Activated CD8-positive, alpha-beta T cell treated with anti-CD3 and anti-CD28 coated beads, Interleukin-2, amount 10 ng/mL, durations not matched to agents 7 days and 5 days (primary cell): ENCODE data around the gene SLC25A21. TPM values are rescaled to one million over a fixed set of nuclear protein-coding genes. Genes with fewer than 3 reads are reported as not detected.
"Not testable (repeated sequence)": the region's sequence is repeated elsewhere in the genome, so short reads cannot be mapped to it uniquely, and the experiment has no call there.

Experiments
- ATAC-seq: fragments of 150-1000 bp; cut with Tn5 transposase; one replicate; pipeline ENCODE4 v1.10.0; 2021; ENCODE audit warnings: moderate library complexity
- CTCF ChIA-PET: fragments of 350-600 bp; sonication (Branson Sonifier 250); formaldehyde crosslinking; loops from one replicate; lab custom pipeline; 2021; ENCODE audit warnings: antibody characterized with exemption; lab: Charles Lee
- POLR2A ChIA-PET: fragments of 350-600 bp; sonication (Branson Sonifier 250); formaldehyde crosslinking; loops from one replicate; lab custom pipeline; 2021; ENCODE audit warnings: antibody characterized with exemption; lab: Charles Lee
- DNase-seq: peaks from one replicate; pipeline ENCODE4 v3.0.0-alpha.2; 2020
- H3K27ac Mint-ChIP-seq: one replicate; pipeline ENCODE4 v1.8.0; 2021; ENCODE audit warnings: mild to moderate bottlenecking, mixed read lengths
- H3K27me3 Mint-ChIP-seq: one replicate; pipeline ENCODE4 v1.8.0; 2021; ENCODE audit warnings: low read depth, mixed read lengths
- H3K36me3 Mint-ChIP-seq: one replicate; pipeline ENCODE4 v1.8.0; 2021; ENCODE audit warnings: low read depth, mixed read lengths
- H3K4me1 Mint-ChIP-seq: one replicate; pipeline ENCODE4 v1.8.0; 2021; ENCODE audit warnings: low read depth, mixed read lengths
- H3K4me3 Mint-ChIP-seq: one replicate; pipeline ENCODE4 v1.8.0; 2021; ENCODE audit warnings: mild to moderate bottlenecking, mixed read lengths
- H3K9me3 Mint-ChIP-seq: one replicate; pipeline ENCODE4 v1.8.0; 2022; ENCODE audit warnings: mixed read lengths; ENCODE audit not compliant: insufficient read depth
- total RNA-seq, 2 experiments: library from RNA; stranded (reverse); gene quantifications; one replicate each; pipeline ENCODE4 v1.2.3, GENCODE V29; 2021

SLC25A21 gene
- total RNA-seq, 2 experiments from 2014 or later: not detected

DNA sequence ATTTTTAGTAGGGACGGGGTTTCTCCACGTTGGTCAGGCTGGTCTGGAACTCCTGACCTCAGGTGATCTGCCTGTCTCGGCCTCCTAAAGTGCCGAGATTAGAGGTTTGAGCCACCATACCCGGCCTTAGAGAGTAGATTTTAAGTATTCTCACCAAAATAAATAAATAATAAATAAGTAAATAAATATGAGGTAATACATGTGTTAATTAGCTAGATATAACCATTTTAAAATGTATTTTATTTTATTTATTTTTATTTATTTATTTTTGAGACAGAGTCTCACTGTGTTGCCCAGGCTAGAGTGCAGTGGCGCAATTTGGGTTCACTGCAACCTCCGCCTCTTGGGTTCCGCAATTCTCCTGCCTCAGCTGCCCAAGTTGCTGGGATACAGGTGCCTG lies 12.1 kb upstream of the SLC25A21 start:
- H3K4me1 Mint-ChIP-seq, POLR2A ChIA-PET, CTCF ChIA-PET, H3K4me3 Mint-ChIP-seq, ATAC-seq, H3K27ac Mint-ChIP-seq, H3K36me3 Mint-ChIP-seq, H3K27me3 Mint-ChIP-seq, H3K9me3 Mint-ChIP-seq, DNase-seq: not testable (repeated sequence)

DNA sequence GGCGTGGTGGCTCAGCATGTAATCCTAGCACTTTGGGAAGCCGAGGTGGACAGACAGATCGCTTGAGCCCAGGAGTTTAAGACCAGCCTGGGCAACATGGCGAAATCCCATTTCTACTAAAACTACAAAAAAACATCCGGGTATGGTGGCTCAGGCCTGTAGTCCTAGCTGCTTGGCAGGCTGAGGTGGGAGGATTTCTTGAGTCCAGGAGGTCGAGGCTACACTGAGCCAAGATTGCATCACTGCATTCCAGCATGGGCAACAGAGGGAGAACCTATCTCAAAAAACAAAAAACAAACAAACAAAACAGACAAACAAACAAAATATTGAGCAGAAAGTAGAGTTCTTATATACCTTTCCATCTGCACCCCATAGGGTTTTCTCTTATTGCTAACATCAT lies 9.0 kb upstream of the SLC25A21 start:
- Mint-ChIP-seq H3K4me1 (no peaks in the 10 kb centered on the region), H3K36me3 (no peaks in the 10 kb centered on the region), H3K4me3 (no peak overlapping the region), H3K9me3 (no peaks in the 10 kb centered on the region), H3K27me3 (no peaks in the 10 kb centered on the region), H3K27ac (no peak overlapping the region)
- DNase-seq: no peak
- no peak for ATAC-seq
- CTCF ChIA-PET: no interaction called here
- POLR2A ChIA-PET: no interaction called here

DNA sequence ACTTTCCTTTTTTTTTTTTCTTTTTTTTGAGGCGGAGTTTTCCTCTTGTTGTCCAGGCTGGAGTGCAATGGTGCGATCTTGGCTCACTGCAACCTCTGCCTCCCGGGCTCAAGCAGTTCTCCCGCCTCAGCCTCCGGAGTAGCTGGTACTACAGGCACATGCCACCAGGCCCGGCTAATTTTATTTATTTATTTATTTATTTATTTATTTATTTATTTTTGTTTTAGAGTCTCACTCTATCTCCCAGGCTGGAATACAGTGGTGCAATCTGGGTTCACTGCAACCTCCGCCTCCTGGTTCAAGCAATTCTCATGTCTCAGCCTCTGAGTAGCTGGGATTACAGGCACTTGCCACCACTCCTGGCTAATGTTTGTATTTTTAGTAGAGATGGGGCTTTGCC lies 8.5 kb upstream of the SLC25A21 start:
- H3K36me3 Mint-ChIP-seq, H3K27me3 Mint-ChIP-seq, H3K4me3 Mint-ChIP-seq, ATAC-seq, CTCF ChIA-PET, H3K27ac Mint-ChIP-seq, H3K9me3 Mint-ChIP-seq, POLR2A ChIA-PET, DNase-seq, H3K4me1 Mint-ChIP-seq: not testable (repeated sequence)

DNA sequence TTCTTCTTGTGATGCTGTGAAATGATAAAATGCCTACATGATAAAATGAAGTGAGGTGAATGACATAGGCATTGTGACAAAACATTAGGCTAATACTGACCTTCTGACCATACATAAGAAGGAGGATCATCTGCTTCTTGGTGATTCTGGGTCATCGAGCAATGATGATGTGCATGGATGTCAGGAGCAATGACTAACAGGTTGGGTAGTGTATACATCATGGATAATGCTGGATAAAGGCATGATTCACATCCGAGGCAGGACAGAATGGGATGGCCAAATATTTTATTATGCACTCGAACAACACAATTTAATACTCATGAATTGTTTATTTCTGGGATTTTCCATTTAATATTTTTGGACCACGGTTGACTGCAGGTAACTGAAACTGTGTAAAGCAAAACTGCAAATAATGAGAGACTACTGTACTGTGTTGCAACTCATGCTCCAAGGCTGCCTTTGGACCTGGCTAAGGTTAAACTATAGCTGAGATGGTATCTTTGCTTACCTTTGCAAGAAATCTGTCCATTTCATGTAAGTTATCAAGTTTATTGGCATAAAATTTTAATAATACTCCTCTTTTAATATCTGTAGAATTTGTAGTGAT lies 7.6 kb upstream of the SLC25A21 start:
- DNase-seq (no peak), ATAC-seq (no peak)
- ChIA-PET POLR2A (no interaction called here), CTCF (no interaction called here)
- H3K36me3 Mint-ChIP-seq: no peaks in the 10 kb centered on the region
- no peaks in the 10 kb centered on the region for H3K4me1 Mint-ChIP-seq
- H3K4me3 Mint-ChIP-seq: no peak overlapping the region
- no peaks in the 10 kb centered on the region for H3K27me3 Mint-ChIP-seq
- H3K9me3 Mint-ChIP-seq: no peaks in the 10 kb centered on the region
- H3K27ac Mint-ChIP-seq: no peak overlapping the region

DNA sequence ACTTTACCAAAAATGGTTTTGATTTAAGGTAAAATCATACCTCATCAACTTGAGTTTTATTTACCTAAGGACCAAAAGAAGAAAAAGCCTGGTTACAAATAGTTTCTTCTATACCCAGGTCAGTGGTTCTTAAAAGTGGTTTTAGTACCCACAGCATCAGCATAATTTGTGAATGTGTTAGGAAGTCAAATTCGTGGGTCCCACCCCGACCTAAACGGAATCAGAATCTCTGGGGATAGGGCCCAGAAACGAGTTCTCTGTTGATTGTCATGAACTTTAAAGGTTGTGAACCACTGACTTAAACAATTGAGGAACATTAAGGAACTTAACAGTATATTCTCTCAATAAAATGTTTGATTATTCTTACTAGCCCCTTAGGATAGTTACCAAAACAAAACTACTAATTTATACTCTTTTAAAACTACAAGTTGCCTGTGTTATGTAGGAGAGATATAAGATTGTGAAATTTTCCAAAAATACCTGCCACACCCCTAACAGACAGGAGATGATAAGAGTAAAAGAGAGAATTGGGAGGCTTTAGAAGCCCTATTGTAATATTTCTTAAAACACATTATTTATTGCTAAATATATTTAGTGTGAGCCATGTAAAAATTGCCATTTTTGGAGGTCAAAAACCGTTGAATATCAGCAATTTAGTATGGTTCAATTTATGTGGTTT lies 669 bp upstream of the SLC25A21 start:
- ChIA-PET POLR2A (no interaction called here), CTCF (no interaction called here)
- ATAC-seq (no peak), DNase-seq (no peak)
- no peak overlapping the region for H3K4me3 Mint-ChIP-seq
- no peak overlapping the region for H3K27ac Mint-ChIP-seq
- H3K4me1 Mint-ChIP-seq: peaks cover 4% of the 10 kb centered on the region
- H3K9me3 Mint-ChIP-seq: no peaks in the 10 kb centered on the region
- no peaks in the 10 kb centered on the region for H3K36me3 Mint-ChIP-seq
- peaks cover 16% of the 10 kb centered on the region for H3K27me3 Mint-ChIP-seq

DNA sequence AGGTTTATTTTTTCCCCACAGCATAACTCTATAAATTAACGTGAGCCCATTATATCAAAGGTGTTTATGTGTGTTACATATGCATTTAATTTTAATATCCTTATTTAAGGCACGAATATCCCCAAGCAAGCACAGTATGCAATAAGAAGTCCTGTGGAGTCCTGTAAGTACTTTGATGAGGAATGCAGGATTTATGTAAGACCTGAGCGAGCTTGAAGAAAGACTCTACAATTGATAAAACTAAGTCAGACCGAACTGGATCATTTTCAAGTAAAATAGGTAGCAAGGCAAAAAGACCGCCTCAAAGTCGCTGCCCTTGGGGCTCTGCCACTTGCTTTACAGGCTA lies 755 bp downstream of the SLC25A21 start:
- DNase-seq (no peak), ATAC-seq (no peak)
- Mint-ChIP-seq H3K27me3 (peaks cover 16% of the 10 kb centered on the region), H3K4me3 (no peak overlapping the region), H3K36me3 (no peaks in the 10 kb centered on the region), H3K4me1 (peaks cover 4% of the 10 kb centered on the region), H3K9me3 (no peaks in the 10 kb centered on the region), H3K27ac (no peak overlapping the region)
- POLR2A ChIA-PET: no interaction called here
- CTCF ChIA-PET: no interaction called here

DNA sequence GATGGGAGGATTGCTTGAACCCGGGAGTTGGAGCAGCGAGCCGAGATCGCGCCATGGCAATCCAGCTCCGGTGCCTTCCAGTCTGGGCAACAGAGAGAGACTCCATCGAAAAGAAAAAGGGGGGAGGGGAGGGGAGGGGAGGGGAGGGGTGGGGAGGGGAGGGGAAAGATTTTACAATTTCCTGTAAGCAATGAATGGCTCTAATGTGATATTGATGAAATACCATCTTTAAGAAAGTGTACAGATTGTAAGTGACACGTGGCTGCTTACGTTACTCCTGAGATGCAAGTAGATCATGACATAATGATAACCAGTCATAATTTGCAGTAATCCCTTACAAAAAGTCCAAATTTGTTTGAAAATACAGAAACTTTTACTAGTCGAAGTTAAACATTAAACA lies 1.4 kb downstream of the SLC25A21 start:
- no peak overlapping the region for H3K27ac Mint-ChIP-seq
- POLR2A ChIA-PET: no interaction called here
- no peak overlapping the region for H3K4me3 Mint-ChIP-seq
- CTCF ChIA-PET: no interaction called here
- peaks cover 16% of the 10 kb centered on the region for H3K27me3 Mint-ChIP-seq
- H3K36me3 Mint-ChIP-seq: no peaks in the 10 kb centered on the region
- DNase-seq (no peak), ATAC-seq (no peak)
- H3K9me3 Mint-ChIP-seq: no peaks in the 10 kb centered on the region
- H3K4me1 Mint-ChIP-seq: peaks cover 4% of the 10 kb centered on the region

DNA sequence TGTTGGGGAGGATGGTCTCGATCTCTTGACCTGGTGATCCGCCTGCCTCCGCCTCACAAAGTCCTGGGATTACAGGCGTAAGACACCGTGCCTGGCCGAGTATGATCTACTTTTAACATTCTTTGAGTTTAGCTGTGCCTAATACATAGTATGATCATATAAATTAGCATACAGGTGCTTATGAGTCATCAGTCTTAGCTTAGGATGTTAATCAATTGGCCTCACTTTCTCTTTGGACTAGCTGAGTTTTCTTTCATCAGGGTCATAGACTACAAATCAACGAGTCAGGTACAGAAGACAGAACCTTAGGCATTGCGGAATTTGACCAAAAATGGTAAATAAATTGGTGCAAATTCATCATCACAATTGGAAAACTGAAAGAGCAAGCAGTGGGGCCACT lies 2.2 kb downstream of the SLC25A21 start:
- no peak overlapping the region for H3K27ac Mint-ChIP-seq
- no peaks in the 10 kb centered on the region for H3K36me3 Mint-ChIP-seq
- DNase-seq (no peak), ATAC-seq (no peak)
- CTCF ChIA-PET: no interaction called here
- peaks cover 16% of the 10 kb centered on the region for H3K27me3 Mint-ChIP-seq
- H3K4me1 Mint-ChIP-seq: peaks cover 4% of the 10 kb centered on the region
- H3K4me3 Mint-ChIP-seq: no peak overlapping the region
- POLR2A ChIA-PET: no interaction called here
- H3K9me3 Mint-ChIP-seq: no peaks in the 10 kb centered on the region

DNA sequence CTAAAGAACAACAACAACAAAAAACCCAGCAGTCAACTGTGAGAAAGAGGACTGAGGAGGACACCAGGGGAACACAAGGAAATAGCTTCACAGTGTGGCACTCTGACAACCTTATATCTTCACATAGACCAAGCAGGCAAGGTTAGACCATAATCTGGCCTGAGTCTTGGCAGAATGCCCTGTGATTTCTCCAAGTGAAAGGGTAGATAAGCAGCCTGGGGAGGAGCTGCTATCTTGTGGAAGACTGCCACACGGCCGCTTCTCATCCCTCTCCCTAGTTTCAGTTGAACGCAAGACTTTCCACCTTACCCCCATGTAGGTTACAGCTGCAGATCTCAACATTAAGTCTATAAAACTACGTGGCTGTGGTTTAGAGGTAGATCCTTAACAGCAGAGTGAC lies 3.7 kb downstream of the SLC25A21 start:
- Mint-ChIP-seq H3K36me3 (no peaks in the 10 kb centered on the region), H3K9me3 (no peaks in the 10 kb centered on the region), H3K27me3 (peaks cover 16% of the 10 kb centered on the region), H3K27ac (no peak overlapping the region), H3K4me3 (no peak overlapping the region), H3K4me1 (peaks cover 4% of the 10 kb centered on the region)
- no peak for ATAC-seq
- ChIA-PET CTCF (no interaction called here), POLR2A (no interaction called here)
- DNase-seq: no peak

DNA sequence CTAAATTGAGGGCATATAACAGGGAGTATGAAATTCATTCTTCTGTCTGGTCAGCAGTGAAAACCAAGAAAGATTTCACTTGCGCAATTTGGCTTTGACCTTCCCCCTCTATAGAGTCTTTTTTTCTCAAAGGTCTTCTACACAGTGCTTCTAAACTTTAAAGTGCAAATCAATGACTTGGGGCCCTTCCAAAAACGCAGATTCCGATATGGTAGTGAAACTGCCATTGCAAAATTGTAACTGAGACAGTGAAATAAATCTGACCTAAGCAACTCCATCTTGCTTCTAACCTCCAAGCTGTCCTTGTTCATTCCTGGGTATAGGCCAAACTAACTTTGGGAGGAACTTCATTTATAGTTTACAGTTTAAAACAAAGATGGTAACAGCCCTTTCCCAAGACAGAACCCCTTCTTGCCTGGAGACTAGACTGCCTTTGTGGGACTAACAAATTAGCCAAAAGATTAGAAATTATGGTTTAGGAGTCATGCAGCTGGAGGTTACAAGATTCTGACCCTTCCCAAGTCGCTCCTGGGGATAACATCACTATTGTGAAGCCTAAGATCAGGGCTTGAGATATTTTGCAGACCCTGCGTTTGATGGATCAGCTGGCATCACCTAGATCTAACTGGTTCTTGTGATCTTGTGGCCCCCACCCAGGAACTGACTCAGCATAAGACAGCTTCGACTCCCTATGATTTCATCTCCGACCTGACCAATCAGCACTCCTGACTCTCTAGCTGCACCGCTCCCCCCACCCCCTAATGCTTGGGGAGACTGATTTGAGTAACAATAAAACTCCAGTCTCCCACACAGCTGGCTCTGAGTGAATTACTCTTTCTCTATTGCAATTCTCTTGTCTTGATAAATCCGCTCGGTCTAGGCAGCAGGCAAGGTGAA lies 5.0 kb downstream of the SLC25A21 start:
- ATAC-seq (no peak), DNase-seq (no peak)
- H3K4me3 Mint-ChIP-seq: no peak overlapping the region
- peaks cover 8% of the 10 kb centered on the region for H3K27me3 Mint-ChIP-seq
- ChIA-PET POLR2A (no interaction called here), CTCF (no interaction called here)
- no peaks in the 10 kb centered on the region for H3K9me3 Mint-ChIP-seq
- H3K36me3 Mint-ChIP-seq: no peaks in the 10 kb centered on the region
- peaks cover 3% of the 10 kb centered on the region for H3K4me1 Mint-ChIP-seq
- H3K27ac Mint-ChIP-seq: no peak overlapping the region

DNA sequence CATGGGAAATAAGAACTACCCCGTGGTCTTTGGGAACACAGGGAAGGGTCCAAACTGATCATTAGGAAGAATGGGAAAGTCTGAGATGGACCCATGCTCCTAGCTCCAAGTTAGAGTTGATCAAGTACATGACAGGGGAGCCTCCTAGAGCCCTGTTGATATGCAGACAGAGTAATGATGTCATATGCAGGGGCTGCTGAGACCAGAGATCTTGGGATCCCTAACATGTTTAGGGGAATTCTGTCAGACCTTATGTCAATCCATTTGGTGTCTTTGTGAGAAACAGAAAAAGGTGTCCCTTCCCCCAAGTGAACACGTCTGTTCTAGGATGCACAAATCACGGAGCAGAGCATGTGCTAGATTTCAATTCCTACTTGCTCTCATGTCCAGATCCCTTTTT lies 6.6 kb downstream of the SLC25A21 start:
- Mint-ChIP-seq H3K9me3 (no peaks in the 10 kb centered on the region), H3K36me3 (no peaks in the 10 kb centered on the region), H3K4me3 (no peak overlapping the region), H3K4me1 (no peaks in the 10 kb centered on the region), H3K27ac (no peak overlapping the region), H3K27me3 (no peaks in the 10 kb centered on the region)
- POLR2A ChIA-PET: no interaction called here
- CTCF ChIA-PET: no interaction called here
- ATAC-seq (no peak), DNase-seq (no peak)

DNA sequence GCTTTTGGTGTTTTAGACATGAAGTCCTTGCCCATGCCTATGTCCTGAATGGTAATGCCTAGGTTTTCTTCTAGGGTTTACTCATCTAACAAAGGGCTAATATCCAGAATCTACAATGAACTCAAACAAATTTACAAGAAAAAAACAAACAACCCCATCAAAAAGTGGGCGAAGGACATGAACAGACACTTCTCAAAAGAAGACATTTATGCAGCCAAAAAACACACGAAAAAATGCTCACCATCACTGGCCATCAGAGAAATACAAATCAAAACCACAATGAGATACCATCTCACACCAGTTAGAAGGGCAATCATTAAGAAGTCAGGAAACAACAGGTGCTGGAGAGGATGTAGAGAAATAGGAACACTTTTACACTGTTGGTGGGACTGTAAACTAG lies 10.1 kb downstream of the SLC25A21 start:
- H3K4me1 Mint-ChIP-seq, H3K27ac Mint-ChIP-seq, DNase-seq, POLR2A ChIA-PET, H3K27me3 Mint-ChIP-seq, H3K9me3 Mint-ChIP-seq, H3K36me3 Mint-ChIP-seq, H3K4me3 Mint-ChIP-seq, CTCF ChIA-PET, ATAC-seq: not testable (repeated sequence)
